ENCODE results near the gene PRKN.

PRKN gene

GRCh38 chr6:161414707-161415106, 1312.9 kb downstream of the PRKN start:
- no peak for ATAC-seq
- TF ChIP-seq PATZ1 (CRISPR knock-in tag; IDR thresholded peaks at IDR 0.05; ENCODE audit: borderline replicate concordance) (no peak), ZNF565 (CRISPR knock-in tag; conservative IDR thresholded peaks at IDR 0.05; ENCODE audit: low read depth) (no peak), GLIS3 (CRISPR knock-in tag; IDR thresholded peaks at IDR 0.05) (no peak), TOX (CRISPR knock-in tag; IDR thresholded peaks at IDR 0.05; ENCODE audit: borderline replicate concordance) (no peak), RARB (CRISPR knock-in tag; IDR thresholded peaks at IDR 0.05) (no peak), ZFP3 (CRISPR knock-in tag; IDR thresholded peaks at IDR 0.05) (no peak), ZC3H10 (CRISPR knock-in tag; IDR thresholded peaks at IDR 0.05) (no peak), TSHZ2 (CRISPR knock-in tag; IDR thresholded peaks at IDR 0.05) (no peak), ISL1 (CRISPR knock-in tag; IDR thresholded peaks at IDR 0.05) (no peak), POU6F1 (CRISPR knock-in tag; IDR thresholded peaks at IDR 0.05; ENCODE audit: borderline replicate concordance, low read depth) (no peak), ARNTL (CRISPR knock-in tag; IDR thresholded peaks at IDR 0.05; ENCODE audit: borderline replicate concordance, low read depth) (no peak), TCF4 (CRISPR knock-in tag; IDR thresholded peaks at IDR 0.05; ENCODE audit: borderline replicate concordance) (no peak)
- TF ChIP-seq, protein P1, sequence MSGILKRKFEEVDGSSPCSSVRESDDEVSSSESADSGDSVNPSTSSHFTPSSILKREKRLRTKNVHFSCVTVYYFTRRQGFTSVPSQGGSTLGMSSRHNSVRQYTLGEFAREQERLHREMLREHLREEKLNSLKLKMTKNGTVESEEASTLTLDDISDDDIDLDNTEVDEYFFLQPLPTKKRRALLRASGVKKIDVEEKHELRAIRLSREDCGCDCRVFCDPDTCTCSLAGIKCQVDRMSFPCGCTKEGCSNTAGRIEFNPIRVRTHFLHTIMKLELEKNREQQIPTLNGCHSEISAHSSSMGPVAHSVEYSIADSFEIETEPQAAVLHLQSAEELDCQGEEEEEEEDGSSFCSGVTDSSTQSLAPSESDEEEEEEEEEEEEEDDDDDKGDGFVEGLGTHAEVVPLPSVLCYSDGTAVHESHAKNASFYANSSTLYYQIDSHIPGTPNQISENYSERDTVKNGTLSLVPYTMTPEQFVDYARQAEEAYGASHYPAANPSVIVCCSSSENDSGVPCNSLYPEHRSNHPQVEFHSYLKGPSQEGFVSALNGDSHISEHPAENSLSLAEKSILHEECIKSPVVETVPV (CRISPR knock-in tag; IDR thresholded peaks at IDR 0.05), result no peak

DNA sequence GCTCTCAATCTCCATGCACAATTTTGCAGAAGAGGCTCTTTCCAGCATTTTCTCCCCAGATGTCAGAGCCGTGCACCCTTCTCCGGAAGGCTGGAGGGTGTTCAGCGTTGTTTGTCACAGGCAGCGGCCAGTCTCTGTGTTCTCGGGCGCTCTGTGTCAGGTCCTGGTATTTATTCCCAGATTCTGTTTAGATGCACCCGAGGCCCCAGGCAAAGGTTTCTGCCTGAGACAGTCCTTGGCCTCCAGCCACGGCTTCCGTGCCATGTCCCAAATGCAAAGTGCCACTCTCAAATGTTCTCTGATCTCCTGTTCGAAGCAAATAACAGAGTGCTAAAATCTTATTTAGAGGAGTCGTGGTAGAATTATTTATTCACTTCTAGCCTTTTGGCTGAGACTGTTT, 1313.4 kb downstream of the PRKN start:
- no peak; the same call in 2 of the 3 replicates for ATAC-seq
- TF ChIP-seq ZC3H10 (CRISPR knock-in tag; IDR thresholded peaks at IDR 0.05) (no peak), OSR1 (CRISPR knock-in tag; IDR thresholded peaks at IDR 0.05) (no peak), TOX (CRISPR knock-in tag; IDR thresholded peaks at IDR 0.05; ENCODE audit: borderline replicate concordance) (no peak), ZNF565 (CRISPR knock-in tag; conservative IDR thresholded peaks at IDR 0.05; ENCODE audit: low read depth) (no peak), RARB (CRISPR knock-in tag; IDR thresholded peaks at IDR 0.05) (no peak), CREB5 (CRISPR knock-in tag; IDR thresholded peaks at IDR 0.05; ENCODE audit: low read depth) (no peak)

GRCh38 chr6:161413355-161413771, 1314.2 kb downstream of the PRKN start:
- no peak for TF ChIP-seq ESRRG (CRISPR knock-in tag; IDR thresholded peaks at IDR 0.05)
- TF ChIP-seq PATZ1 (CRISPR knock-in tag; IDR thresholded peaks at IDR 0.05; ENCODE audit: borderline replicate concordance), result no peak
- no peak for TF ChIP-seq OSR1 (CRISPR knock-in tag; IDR thresholded peaks at IDR 0.05)
- no peak for ATAC-seq

DNA sequence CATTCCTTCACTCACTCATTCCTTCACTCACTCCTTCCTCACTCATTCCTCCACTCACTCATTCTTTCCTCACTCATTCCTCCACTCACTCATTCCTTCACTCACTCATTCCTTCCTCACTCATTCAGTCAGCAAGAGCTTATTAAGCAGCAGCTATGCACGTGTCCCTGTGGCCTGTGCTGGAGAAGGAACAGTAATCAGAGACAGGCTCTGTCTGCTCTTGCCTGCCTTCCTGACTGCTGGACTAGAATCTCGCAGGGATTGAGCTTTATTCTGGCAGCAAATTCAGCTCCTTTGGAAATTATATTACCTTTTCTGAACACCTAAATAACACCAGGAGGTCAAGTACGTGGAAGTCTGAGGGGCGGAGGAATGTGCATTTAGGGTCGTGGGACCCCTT, 1314.8 kb downstream of the PRKN start:
- ATAC-seq, result no peak
- TF ChIP-seq TOX (CRISPR knock-in tag; IDR thresholded peaks at IDR 0.05; ENCODE audit: borderline replicate concordance) (no peak), CREB5 (CRISPR knock-in tag; IDR thresholded peaks at IDR 0.05; ENCODE audit: low read depth) (no peak), GLIS3 (CRISPR knock-in tag; IDR thresholded peaks at IDR 0.05) (no peak), ARNTL (CRISPR knock-in tag; IDR thresholded peaks at IDR 0.05; ENCODE audit: borderline replicate concordance, low read depth) (no peak), SNAI2 (CRISPR knock-in tag; IDR thresholded peaks at IDR 0.05) (no peak), PATZ1 (CRISPR knock-in tag; IDR thresholded peaks at IDR 0.05; ENCODE audit: borderline replicate concordance) (no peak)

All from SK-N-SH treated with all-trans-retinoic acid at 6 μM for 48 hours (cell line).